HL-60 (cell line): ENCODE measurements around the gene MORC4.

Experiments
- CTCF ChIP-seq: IDR thresholded peaks from one replicate; pipeline ENCODE4 v1.5.1; 2011; ENCODE audit warnings: low read length, control low read depth, inconsistent platforms; ENCODE audit not compliant: insufficient read depth
- POLR2AphosphoS5 ChIP-seq: IDR thresholded peaks from 2 replicates; pipeline ENCODE4 v1.6.1; 2012; ENCODE audit warnings: low read depth
- REST ChIP-seq: IDR thresholded peaks from 2 replicates; pipeline ENCODE4 v1.6.1; 2012; ENCODE audit warnings: low read depth; ENCODE audit not compliant: insufficient replicate concordance
- SPI1 ChIP-seq: IDR thresholded peaks from 2 replicates; pipeline ENCODE4 v1.6.1; 2012; ENCODE audit warnings: low read depth, mild to moderate bottlenecking, borderline replicate concordance

DNA sequence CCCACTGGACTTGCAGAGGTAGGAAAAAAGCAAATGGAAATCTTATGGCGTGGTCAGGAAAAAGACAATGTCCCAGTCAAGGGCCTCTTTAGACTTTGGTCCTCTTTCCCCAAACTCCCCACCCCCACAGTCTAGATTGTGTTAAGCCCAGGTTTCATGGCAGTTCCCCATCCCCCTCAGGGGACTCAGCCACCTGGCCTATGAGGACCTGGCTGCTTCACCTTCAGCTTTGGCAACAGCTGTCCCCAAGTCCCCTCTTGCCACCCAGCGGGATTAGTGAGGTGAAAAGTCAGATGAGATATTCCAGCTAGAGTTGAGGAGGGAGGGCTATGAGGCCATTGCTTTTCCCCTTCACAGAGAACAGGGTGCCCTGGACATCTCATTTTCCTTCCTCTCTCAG, 97.3 kb downstream of the MORC4 start:
- TF ChIP-seq CTCF, result no peak
- TF ChIP-seq POLR2AphosphoS5, result no peak
- TF ChIP-seq REST, result no peak
- TF ChIP-seq SPI1, result no peak
